K562 (cell line): ENCODE results near the gene MAN1B1. TPM values are rescaled to one million over a fixed set of nuclear protein-coding genes. Genes with fewer than 3 reads are reported as not detected.

Source experiments
- ARID2 ChIP-seq: fragments of 450-650 bp; IDR thresholded peaks from 2 replicates; pipeline ENCODE4 v1.6.1; 2017; ENCODE audit warnings: antibody characterized with exemption, mild to moderate bottlenecking
- DDX20 ChIP-seq: fragments of 450-650 bp; IDR thresholded peaks from 2 replicates; pipeline ENCODE4 v1.6.1; 2016; ENCODE audit warnings: missing genetic modification characterization, low read depth, mild to moderate bottlenecking, missing compliant biosample characterization, moderate library complexity
- DLX4 ChIP-seq: fragments of 250-450 bp; sonication (Bioruptor Pico); IDR thresholded peaks from 2 replicates; pipeline ENCODE4 v1.6.1; 2021; ENCODE audit warnings: mild to moderate bottlenecking
- FOXJ3 ChIP-seq: sonication (generic); formaldehyde crosslinking; IDR thresholded peaks from 2 replicates; pipeline ENCODE4 v1.4.0; 2020; ENCODE audit warnings: mild to moderate bottlenecking, missing genetic modification reagents
- GTF2E2 ChIP-seq: fragments of 200-800 bp; sonication (Bioruptor generic); IDR thresholded peaks from 2 replicates; pipeline ENCODE4 v1.6.1; 2016; ENCODE audit warnings: missing genetic modification characterization, missing compliant biosample characterization
- GTF2F1 ChIP-seq: IDR thresholded peaks from 2 replicates; pipeline ENCODE4 v1.6.1; 2011; ENCODE audit warnings: low read depth, low read length, improper control_type of control experiment
- HNRNPK ChIP-seq: fragments of 200-400 bp; formaldehyde crosslinking; IDR thresholded peaks from one replicate; pipeline ENCODE4 v1.6.1; 2018; ENCODE audit warnings: mild to moderate bottlenecking, low read depth, low read length; ENCODE audit not compliant: poor library complexity, severe bottlenecking
- KDM5B ChIP-seq: fragments of 200-600 bp; sonication (generic); IDR thresholded peaks from 2 replicates; pipeline ENCODE4 v1.6.1; 2012; ENCODE audit warnings: low read depth, mild to moderate bottlenecking, moderate library complexity, low read length, control low read depth, inconsistent platforms; ENCODE audit not compliant: insufficient replicate concordance
- MTA2 ChIP-seq: fragments of 450-650 bp; IDR thresholded peaks from 2 replicates; pipeline ENCODE4 v1.6.1; 2016; ENCODE audit warnings: low read depth
- NBN ChIP-seq: fragments of 450-650 bp; IDR thresholded peaks from 2 replicates; pipeline ENCODE4 v1.6.1; 2016; ENCODE audit warnings: low read depth, mild to moderate bottlenecking
- PTTG1 ChIP-seq: fragments of 450-650 bp; IDR thresholded peaks from 2 replicates; pipeline ENCODE4 v1.6.1; 2016; ENCODE audit warnings: low read depth, mild to moderate bottlenecking, missing genetic modification characterization, missing compliant biosample characterization
- PURB ChIP-seq: sonication (generic); formaldehyde crosslinking; IDR thresholded peaks from 2 replicates; pipeline ENCODE4 v1.9.0; 2021; ENCODE audit warnings: low read depth, mild to moderate bottlenecking, missing genetic modification reagents
- SAP30 ChIP-seq: fragments of 200-600 bp; sonication (generic); IDR thresholded peaks from 2 replicates; pipeline ENCODE4 v1.6.1; 2012; ENCODE audit warnings: borderline replicate concordance, low read depth, mild to moderate bottlenecking, moderate library complexity, low read length, control low read depth, inconsistent platforms; ENCODE audit not compliant: insufficient read depth, poor library complexity, severe bottlenecking
- SIRT6 ChIP-seq: IDR thresholded peaks from one replicate; pipeline ENCODE4 v1.6.1; 2012; ENCODE audit warnings: low read depth, mild to moderate bottlenecking, control low read depth, inconsistent platforms, low read length, moderate library complexity
- SRSF9 ChIP-seq: fragments of 200-400 bp; formaldehyde crosslinking; IDR thresholded peaks from 2 replicates; pipeline ENCODE4 v1.6.1; 2017; ENCODE audit warnings: low read depth, low read length, borderline replicate concordance
- TAF15 ChIP-seq: fragments of 200-400 bp; formaldehyde crosslinking; IDR thresholded peaks from 2 replicates; pipeline ENCODE4 v1.6.1; 2017; ENCODE audit warnings: mild to moderate bottlenecking, low read depth, low read length, moderate library complexity
- TRIM24 ChIP-seq, 2 experiments: fragments of 450-650 bp; IDR thresholded peaks; 2 replicates each; pipeline ENCODE4 v1.6.1; 2016
- TSC22D4 ChIP-seq: fragments of 450-650 bp; IDR thresholded peaks from 2 replicates; pipeline ENCODE4 v1.6.1; 2016; ENCODE audit warnings: missing genetic modification characterization, missing biosample characterization, control low read depth
- U2AF2 ChIP-seq: fragments of 200-400 bp; formaldehyde crosslinking; optimal IDR thresholded peaks from 2 replicates; pipeline ENCODE3; 2017; ENCODE audit warnings: low read depth, mild to moderate bottlenecking, low read length
- ZKSCAN3 ChIP-seq: fragments of 250-450 bp; sonication (Bioruptor Pico); IDR thresholded peaks from 2 replicates; pipeline ENCODE4 v1.4.0; 2020
- ZNF24 ChIP-seq: fragments of 450-650 bp; IDR thresholded peaks from 2 replicates; pipeline ENCODE4 v1.6.1; 2016
- ZNF274 ChIP-seq: IDR thresholded peaks from 2 replicates; pipeline ENCODE4 v1.6.1; 2011; ENCODE audit warnings: low read depth, mild to moderate bottlenecking, low read length, moderate library complexity, borderline replicate concordance
- ZNF436 ChIP-seq: fragments of 250-450, 450-650 bp; sonication (Bioruptor Pico); formaldehyde crosslinking; IDR thresholded peaks from 2 replicates; pipeline ENCODE4 v1.7.0; 2020; ENCODE audit warnings: mild to moderate bottlenecking
- ZNF507 ChIP-seq: conservative IDR thresholded peaks from 2 replicates; pipeline ENCODE4 v1.6.1; 2017; ENCODE audit warnings: missing genetic modification characterization, missing compliant biosample characterization
- ZSCAN29 ChIP-seq: fragments of 450-650 bp; IDR thresholded peaks from 2 replicates; pipeline ENCODE4 v1.6.1; 2017
- ZSCAN32 ChIP-seq: fragments of 450-650 bp; formaldehyde crosslinking; IDR thresholded peaks from 2 replicates; pipeline ENCODE4 v1.4.0; 2020; ENCODE audit warnings: mild to moderate bottlenecking, moderate library complexity
- ZZZ3 ChIP-seq: fragments of 450-650 bp; IDR thresholded peaks from 2 replicates; pipeline ENCODE4 v1.6.1; 2016; ENCODE audit warnings: antibody characterized with exemption, mild to moderate bottlenecking, moderate library complexity
- polyA plus RNA-seq, 8 experiments: library from polyadenylated mRNA; depleted of rRNA in 4 of 8; stranded (reverse) in 5 of 8; unstranded in 3 of 8; fragments of >200 nt; fragmentation: Nextera tagmentation in 2 of 8; fragmentation: Illumina TruSeq in 1 of 8; extraction: Ambion mirVana in 2 of 8; extraction: Trizol in 1 of 8; gene quantifications; 2 replicates each; pipeline versions ENCODE4 v1.2.1 to v1.2.3, GENCODE V29; 2011 to 2014; ENCODE audit warnings: inconsistent platforms in 1 of 8, missing spikeins in 1 of 8
- total RNA-seq, 7 experiments: library from RNA; depleted of rRNA in 6 of 7; stranded (reverse); fragments of >200 nt in 6 of 7; fragmentation: Illumina TruSeq in 2 of 7; extraction: Trizol in 2 of 7; gene quantifications; 2 replicates each; pipeline versions ENCODE4 v1.2.1 to v1.2.3, GENCODE V29; 2011 to 2021; ENCODE audit warnings: low replicate concordance in 1 of 7
- TF ChIP-seq, protein P1 (sequence below): fragments of 250-450 bp; sonication (Bioruptor Pico); IDR thresholded peaks from 2 replicates; pipeline ENCODE4 v1.8.0; 2021; ENCODE audit warnings: borderline replicate concordance, mild to moderate bottlenecking, moderate library complexity; ENCODE audit not compliant: poor library complexity, severe bottlenecking
- TF ChIP-seq, protein P2 (sequence below): IDR thresholded peaks from 3 replicates; pipeline ENCODE4 v1.6.1; 2011; ENCODE audit warnings: borderline replicate concordance, mild to moderate bottlenecking; ENCODE audit not compliant: insufficient read length, insufficient read depth

Gene MAN1B1
- total and polyA plus RNA-seq, 9 of the 15 experiments (the other 6 are each of a cell fraction or from before 2014, with no cell fraction given) = 0.55 to 36.6 (median 27.3) TPM

DNA sequence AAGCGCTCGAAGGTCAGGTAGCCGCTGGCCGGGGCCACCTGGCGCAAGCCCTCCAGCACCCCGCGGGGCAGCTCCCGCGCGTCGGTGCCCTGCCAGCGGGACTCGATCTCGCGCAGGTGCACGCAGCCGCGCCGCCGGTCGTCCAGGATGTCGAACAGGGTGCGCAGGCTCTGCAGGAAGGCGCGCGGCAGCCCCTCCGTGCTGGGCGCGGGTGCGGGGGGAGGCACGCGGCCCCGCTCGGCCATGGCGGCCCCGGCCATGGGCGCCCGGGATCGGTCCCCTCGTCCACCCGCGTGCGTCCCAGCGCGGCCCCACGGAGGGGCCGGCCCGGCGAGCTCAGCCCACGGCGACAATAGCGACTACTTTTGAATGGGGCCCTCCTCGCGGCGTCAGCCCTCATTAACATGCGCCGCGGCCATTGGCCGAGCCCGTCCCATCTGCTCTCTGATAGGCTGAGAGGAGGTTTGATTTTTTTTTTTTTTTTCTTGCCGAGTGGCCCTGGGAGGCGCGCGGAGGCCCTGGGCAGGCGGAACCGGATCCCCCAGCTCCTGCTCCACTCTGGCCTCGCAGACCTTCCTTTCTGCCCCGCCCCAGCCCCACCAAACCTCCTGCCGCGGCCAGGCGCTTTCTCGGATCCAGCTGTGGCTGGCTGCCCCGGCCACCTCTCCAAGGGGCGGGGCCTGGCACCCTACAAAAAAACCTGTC, 16.4 kb upstream of the MAN1B1 start, which contains the start of gene SAPCD2 (continued):
- no peak for TF ChIP-seq DLX4 (CRISPR knock-in tag)
- no peak for TF ChIP-seq TRIM24 (IDR thresholded peaks at IDR 0.05)
- no peak for TF ChIP-seq SIRT6
- TF ChIP-seq KDM5B = peak; percentile 71
- TF ChIP-seq ZNF274 = no peak
- TF ChIP-seq U2AF2 = no peak
- TF ChIP-seq ZSCAN29 = no peak
- TF ChIP-seq HNRNPK = no peak
- TF ChIP-seq GTF2F1 = 0 out of 2 replicates have a peak, but pooled peaks have one; percentile 19
- TF ChIP-seq, protein P1, sequence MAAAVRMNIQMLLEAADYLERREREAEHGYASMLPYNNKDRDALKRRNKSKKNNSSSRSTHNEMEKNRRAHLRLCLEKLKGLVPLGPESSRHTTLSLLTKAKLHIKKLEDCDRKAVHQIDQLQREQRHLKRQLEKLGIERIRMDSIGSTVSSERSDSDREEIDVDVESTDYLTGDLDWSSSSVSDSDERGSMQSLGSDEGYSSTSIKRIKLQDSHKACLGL = no peak
- no peak for TF ChIP-seq DDX20 (tag)
- TF ChIP-seq ZSCAN32 (CRISPR knock-in tag) = no peak
- no peak for TF ChIP-seq PURB (CRISPR knock-in tag)
- TF ChIP-seq, protein P2, sequence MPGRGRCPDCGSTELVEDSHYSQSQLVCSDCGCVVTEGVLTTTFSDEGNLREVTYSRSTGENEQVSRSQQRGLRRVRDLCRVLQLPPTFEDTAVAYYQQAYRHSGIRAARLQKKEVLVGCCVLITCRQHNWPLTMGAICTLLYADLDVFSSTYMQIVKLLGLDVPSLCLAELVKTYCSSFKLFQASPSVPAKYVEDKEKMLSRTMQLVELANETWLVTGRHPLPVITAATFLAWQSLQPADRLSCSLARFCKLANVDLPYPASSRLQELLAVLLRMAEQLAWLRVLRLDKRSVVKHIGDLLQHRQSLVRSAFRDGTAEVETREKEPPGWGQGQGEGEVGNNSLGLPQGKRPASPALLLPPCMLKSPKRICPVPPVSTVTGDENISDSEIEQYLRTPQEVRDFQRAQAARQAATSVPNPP = no peak
- TF ChIP-seq TAF15 = no peak
- no peak for TF ChIP-seq MTA2
- no peak for TF ChIP-seq ZNF24
- no peak for TF ChIP-seq ZZZ3
- TF ChIP-seq GTF2E2 (tag) = peak; percentile 26; the same call in 1 of the 2 replicates
- TF ChIP-seq PTTG1 (tag) = no peak
- no peak for TF ChIP-seq ZKSCAN3 (CRISPR knock-in tag)
- no peak for TF ChIP-seq NBN
- TF ChIP-seq TSC22D4 = no peak
- peak; percentile 80 for TF ChIP-seq SAP30
- no peak for TF ChIP-seq FOXJ3 (CRISPR knock-in tag)
- no peak for TF ChIP-seq ARID2
- TF ChIP-seq SRSF9 = no peak
- no peak for TF ChIP-seq ZNF436 (CRISPR knock-in tag)
- no peak for TF ChIP-seq ZNF507 (tag)
